ENCODE results near the gene PPP1R11.

Gene PPP1R11

GRCh38 chr6:30062471-30063178, 4.4 kb upstream of the PPP1R11 start:
- no peak for DNase-seq

DNA sequence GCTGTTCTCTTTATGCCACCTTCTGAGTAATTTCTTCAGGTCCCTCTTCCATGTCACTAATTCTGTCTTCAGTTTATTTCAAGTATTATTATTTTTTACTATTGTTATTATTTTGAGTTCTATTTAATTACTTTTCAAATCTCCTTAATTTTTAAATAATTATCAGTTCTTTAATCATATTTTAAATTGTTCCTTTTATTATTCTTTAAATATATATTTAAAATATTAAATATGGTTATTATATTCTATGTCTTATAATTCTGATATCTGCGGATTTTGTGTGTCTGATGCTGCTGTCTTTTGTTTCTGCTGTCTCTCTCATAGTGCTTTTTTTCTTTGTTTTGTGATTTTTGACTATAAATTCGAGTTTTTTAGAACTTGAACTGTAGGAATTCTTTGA, 3.7 kb upstream of the PPP1R11 start:
- no peak for DNase-seq

DNA sequence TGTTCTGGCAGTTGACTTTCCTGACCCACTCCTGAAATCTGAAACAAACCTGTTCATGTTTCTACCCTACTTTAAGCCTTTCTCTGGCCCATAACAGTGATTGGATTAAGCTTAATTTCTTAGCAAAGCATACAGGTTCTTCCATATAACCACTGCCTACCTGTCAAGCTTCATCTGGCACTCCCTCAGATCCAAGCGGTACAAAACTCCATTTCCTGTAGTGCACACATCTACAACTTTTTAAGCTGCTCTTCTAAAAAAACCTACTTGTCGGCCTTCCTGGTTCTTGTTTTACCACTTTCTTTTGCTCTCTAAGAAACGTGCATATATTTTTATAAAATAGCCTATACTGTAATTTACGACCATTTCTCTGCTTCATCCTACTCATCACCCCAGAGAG, 916 bp upstream of the PPP1R11 start:
- DNase-seq, result no peak

DNA sequence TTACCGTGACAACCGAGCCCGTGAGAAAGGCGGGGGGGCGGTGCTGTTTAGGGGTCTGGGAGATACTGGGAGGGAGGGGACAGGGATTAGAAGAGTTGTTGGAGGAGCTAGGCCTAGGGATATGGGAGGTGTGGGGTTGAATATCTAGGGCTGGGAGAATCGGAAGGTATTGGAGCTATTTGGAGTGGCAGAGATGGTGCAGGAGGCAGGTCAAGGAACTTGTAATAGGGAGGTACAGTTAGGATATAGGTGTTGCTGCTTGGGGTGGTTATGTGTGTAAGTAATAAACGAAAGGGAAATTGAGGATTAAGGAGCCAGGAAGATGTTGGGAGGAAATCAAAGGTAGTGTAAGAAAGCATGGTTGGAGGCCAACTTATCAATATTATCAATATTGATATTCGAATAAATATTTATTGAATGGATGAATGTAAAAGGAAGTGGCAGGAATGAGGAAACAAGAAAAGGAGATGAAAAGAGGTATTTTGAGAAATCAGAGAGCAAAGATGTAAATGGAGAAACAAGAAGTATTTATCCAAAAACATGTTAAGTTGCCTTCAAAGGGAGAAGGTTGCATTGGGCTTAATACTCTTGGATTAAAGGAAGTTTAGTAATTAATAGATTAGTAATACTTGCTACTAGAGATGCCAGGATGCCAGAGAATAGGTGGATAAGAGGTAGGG, 602 bp downstream of the PPP1R11 start:
- no peak for DNase-seq

DNA sequence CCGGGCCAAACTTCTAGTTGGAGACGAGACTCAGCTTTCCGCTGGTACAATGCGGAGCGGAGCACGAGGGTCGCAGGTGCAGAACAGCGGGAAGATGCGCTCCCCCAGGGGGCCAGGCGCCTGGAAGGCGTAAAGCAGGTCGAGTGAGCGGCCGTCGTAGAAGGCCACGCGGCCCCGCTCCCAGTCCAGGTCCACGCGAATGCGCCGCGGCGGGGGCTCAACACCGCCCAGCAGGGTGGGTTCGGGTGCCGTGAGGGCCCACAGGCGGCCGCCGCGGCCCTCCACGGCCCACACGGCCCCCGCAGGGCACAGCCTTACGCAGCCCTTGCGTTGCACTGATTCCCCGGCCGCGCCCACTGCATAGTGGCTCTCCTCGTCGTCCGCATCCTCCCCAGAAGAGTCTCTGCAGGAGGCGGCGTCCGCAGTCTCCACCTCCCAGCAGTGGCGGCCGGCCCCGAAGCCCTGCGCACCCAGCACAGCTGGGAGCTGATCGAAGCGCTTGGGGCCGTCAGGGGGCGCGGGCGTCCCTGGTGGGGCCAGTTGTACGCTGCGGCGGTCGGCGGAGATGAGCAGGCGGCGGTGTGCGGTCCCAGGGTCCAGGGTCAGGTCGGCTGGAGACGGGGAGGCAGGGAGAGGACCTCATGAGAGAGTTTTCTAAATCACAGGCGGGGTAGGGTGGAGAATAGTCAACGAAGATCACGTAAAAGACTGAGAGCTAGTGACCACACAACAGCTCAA, 4.3 kb downstream of the PPP1R11 start:
- DNase-seq, result no peak

DNA sequence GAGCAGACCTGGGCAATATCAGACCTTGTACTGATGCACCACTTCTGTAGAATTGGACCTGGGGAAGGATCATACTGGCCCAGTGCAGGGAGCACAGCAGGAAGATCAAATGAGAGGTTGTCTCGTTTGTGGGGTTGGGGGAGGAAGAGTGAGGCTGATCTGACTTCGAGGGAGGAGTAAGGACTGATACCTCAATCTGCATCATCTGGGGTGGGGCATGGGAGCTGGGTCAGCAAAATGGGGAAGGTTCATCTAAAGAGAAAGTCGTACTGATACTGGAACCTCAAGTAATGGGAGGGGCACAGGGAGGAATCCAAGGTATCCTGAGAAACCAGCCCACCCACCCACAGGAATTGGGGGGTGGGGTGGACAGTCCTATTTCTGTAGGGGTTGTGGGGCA, 4.9 kb downstream of the PPP1R11 start:
- no peak for DNase-seq

DNA sequence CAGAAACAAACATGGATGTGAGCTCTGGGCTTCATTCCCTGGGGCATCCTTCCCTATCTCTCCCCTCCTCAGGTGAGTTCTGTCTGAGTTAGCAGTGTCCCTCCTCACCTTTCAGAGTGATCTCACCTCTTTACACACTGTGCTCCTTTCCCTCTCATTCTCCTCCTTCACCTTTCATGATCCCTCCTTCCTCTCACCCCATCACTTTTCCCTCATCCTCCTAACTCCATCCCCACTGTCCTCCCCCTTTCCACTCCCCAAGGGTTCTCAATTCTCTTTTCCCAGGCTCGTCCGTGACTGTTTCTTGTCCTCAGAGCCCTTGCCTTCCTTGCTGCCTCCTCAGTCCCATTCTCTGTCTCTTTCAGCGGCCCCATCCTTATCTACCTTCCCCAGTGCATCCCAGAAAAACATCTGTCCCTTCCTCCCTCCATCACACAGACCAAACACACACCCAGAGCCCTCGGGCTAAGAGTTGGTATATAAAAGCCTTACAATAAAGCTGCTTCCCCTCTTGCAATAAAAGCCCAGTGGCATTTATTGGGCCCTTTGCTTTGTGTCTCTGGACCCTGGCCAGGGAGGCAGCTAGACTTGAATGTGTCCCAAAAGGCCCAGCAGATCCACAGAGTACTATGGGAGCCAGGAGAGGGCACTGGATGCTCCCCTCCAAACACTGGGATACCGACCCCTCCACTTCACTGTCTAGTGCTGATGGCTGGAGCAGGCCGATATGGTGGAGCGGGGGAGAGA, 6.7 kb downstream of the PPP1R11 start:
- no peak for DNase-seq

- DNase-seq, result no peak
Observed at GRCh38 chr6:30074331-30075093, 7.5 kb downstream of the PPP1R11 start.

DNA sequence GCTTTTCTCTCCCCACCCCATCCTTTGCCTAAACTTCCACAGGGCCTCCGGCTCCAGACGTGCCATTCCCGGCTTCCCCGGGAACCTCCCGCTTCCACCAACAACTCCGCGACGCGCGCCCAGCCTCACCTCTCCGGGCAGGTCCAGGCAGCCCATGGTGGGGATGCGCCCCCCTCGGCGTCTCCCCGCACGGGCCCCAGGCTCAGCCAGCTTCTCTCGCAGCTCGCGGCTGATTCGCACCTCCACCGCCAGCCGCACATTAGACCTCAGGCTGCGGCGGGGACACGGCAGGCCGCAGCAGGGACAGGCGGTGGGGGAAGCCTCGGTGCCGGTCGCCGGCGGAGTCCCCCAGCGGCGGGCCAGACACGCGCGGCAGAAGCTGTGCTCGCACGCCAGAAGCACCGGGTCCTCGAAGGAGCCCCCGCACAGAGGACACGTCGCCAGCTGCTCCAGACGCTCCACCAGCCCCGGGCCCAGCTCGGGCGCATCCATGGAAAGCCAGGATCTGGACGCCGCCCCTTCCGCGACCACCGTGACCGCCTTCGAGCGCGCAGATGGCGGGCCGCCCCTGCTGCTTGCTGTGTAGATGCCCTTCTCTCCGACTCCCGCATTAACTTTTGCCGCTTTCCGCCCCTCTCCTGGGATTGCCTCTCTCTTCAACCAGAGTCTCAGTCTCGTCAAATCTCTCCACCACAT, 8.2 kb downstream of the PPP1R11 start, which contains the start of gene RNF39:
Gene RNF39, minus strand, starts transcription at position 676 of the 696 bp plus-strand sequence. Its CDS starts 184 bp downstream, at position 492.
- DNase-seq, result no peak

DNA sequence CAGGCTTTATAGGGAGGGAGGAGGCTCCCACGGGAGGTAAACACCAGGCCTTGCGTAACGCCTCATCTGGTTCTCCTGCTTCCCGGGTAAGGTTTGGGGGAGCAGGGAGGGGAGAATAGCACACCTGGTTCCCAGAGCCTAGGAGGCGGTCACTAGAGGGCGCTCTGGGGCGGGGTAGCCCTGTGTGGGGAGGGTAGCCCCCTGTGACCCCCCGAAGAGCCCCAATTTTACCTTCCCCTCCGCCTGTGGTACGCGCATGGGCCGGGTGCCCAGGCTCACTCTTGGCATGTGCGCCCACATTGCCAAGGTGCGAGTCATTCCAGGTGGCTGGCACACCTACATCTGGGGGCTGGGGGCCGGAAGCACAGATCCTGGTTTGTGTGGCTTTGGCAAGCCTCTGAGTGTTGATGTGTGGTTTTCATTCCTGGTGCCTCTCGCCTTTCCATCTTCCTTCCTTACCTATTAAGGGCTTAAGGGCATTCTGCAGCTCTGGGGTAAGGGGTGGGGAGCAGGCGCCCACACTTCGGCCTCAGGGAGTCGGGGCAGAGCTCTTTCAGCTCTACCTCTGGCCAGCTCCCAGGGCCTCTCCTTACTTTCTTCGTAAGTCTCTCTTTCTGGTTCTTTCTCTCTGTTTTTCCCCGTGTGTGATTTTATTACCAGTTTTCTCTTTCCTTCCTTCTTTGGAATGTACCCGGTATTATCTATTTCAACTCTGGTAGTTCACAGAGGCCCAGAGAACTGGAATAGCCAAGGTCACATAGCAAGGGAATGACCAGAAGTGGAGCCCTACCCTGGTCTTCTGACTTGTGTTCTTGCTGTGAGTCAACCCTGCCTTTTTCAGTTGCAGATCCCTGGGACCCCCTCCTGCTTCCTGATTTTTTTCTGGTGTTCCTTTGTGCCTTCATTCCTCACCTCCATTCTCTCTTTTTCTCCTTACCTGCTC, 9.1 kb downstream of the PPP1R11 start:
- DNase-seq, result peak; percentile 69

DNA sequence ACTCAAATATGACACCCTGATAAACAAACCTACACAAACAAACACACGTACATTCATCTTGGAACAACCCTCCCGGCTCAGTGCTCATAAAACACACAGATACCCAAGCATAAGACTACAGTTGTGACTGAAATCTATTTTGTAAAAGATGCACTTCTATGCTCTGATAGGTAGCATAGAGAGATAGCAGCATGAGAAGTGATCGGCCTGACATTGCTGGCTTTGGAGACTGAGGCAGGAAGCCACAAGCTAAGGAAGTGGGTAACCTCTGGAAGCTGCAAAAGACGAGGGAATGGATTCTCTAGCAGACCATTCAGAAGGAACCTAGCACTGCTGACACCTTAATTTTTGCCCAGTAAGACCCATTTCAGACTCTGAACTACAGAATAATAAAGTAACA, 10.2 kb downstream of the PPP1R11 start:
- DNase-seq, result no peak

- DNase-seq, result no peak
Observed at GRCh38 chr6:30087876-30088275, 20.9 kb downstream of the PPP1R11 start.

GRCh38 chr6:30091577-30092381, 24.8 kb downstream of the PPP1R11 start:
- peak; percentile 74 for DNase-seq

- DNase-seq, result no peak
Observed at GRCh38 chr6:30092852-30093543, 26.0 kb downstream of the PPP1R11 start.

DNA sequence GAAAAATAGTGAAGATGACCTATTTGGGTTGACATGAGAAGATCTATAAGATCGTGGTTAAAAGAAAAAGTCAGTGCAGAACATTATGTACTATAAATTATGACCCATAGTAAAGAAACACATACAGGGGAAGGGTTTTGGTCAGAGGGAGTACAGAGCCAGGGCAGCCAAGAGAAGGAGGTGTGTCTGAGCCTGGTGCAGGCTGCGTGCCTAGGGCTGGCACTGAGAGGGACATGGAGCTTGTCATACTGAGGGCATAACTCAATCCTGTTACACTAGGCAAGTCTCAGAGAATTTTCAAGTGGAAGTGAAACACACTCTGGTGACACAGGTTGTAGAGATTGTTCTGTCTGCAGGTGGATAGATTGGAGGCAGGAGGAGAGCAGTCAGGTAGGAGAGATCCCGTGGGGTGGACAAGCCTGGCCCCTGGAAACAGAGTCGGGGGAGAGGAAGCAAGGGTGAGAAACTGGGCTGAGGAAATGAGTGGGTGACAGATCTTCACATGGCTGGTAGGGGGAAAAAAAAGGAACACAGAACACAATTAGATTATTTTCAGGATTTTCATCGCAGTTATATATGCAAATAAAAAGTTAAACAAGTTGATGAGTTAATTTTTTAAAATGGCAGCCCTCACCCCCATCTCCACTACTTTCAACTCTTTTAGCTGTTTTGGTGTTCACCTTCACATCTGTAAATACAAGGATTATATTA, 27.1 kb downstream of the PPP1R11 start:
- DNase-seq, result no peak

GRCh38 chr6:30096829-30097228, 29.8 kb downstream of the PPP1R11 start:
- DNase-seq, result no peak

- no peak for DNase-seq
Observed at GRCh38 chr6:30097902-30098768, 31.1 kb downstream of the PPP1R11 start.

Measured in NCI-H226 (cell line).